ENCODE data around the gene AURKAIP1.

Gene AURKAIP1

DNA sequence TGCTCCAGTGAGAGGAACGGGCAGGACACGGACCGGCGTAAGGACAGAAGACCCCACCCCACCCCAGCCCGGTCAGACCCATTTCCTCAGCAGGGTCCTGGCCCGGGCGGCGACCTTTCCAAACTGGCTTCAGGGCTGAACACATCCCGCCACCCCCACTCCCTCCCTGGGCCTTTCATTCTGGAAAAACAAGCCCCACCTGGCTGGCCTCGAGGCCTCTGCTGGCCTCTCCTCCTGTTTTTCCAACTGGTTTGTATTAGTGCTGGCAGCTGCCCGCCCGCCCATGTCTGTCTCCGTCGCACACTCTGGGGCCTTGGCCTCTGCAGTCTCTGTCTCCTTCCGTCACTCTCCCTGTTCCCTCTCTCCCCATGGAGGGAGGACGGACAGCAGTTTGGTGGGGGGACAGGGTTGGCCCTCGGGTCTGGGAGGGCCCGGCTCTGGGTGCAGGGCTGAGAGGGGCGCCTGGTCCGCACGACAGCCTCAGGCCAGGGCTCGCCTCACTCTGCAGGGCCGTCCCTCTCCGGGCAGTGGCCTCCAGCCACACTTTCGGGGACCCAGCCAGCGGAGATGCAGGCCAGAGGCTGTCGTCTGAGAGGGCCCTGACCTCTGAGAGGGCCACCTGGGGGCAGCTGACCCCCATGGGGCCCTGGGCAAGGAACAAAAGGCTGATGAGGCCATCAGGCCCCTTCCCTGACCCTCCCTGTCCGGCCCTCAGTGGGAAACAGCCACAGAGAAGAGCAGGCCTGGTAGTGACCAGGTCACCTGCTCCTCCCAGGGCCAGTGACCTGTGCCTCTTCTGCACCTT, 15.1 kb downstream of the AURKAIP1 start:
- no peak for DNase-seq

GRCh38 chr1:1359308-1359663, 15.7 kb downstream of the AURKAIP1 start:
- no peak for DNase-seq

- DNase-seq: no peak
These were observed 16.4 kb downstream of the AURKAIP1 start, which contains the start of gene MXRA8 for GRCh38 chr1:1358433-1359271. MXRA8 (minus strand) TSS chr1:1358555; CDS start chr1:1358504, 51 bp downstream.

- DNase-seq: no peak
These were observed 17.1 kb downstream of the AURKAIP1 start for GRCh38 chr1:1357871-1358432.

DNA sequence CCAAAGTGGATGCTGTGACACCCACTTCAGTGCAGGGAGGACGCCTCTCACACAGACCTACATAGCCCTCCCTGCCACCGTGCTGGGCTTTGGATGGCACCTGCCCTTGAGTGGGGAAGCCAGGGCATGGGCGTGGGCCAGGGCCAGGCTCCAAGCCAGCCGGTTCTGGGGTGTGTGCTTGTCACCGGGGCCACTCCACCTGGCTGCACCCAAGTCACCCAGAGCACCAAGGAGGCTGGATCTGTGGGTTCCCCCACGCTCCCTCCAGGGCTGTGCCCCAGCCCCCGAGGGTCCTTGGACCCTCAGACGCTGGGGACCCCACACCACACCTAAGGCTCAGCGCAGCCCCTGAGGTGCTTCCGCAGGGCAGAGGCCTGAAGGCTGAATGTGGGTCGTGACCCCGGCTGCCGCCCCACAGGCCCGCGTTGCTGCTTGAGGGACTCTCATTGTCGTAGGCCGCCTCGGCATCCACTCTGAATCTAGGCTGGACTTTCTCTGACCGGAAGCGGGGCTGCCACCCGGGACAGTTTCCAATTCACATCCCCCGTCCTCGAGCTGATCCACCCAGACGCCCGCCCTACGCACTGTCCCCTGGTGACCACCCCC, 18.1 kb downstream of the AURKAIP1 start:
- DNase-seq: no peak

DNA sequence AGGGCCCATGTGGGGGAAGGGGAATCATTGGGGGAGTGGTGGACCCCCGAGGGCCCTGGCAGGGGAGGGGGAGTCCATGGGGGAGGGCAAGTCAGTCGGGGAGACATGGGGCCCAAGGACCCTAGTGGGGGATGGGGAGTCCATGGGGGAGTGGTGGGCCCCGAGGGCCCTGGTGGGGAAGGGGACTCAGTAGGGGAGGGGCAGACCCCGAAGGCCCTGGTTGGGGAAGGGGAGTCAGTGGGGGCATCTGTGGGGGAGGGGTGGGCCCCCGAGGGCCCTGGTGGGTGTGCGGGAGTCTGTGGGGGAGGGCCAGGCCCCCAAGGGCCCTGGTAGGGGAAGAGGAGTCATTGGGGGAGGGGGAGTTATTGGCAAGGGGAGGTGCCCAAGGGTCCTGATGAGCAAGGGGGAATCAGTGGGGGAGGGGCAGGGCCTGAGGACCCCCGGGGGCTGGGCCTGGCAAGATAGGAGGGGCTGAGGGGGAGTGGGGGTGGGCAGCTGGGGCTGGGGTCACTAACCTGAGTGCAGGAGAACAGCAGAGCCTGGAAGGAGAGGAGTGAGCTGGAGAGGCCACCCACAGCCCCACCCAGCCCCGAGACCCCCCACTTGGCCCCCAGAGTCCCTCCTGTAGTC, 18.7 kb downstream of the AURKAIP1 start:
- no peak for DNase-seq

GRCh38 chr1:1355416-1355815, 19.6 kb downstream of the AURKAIP1 start:
- DNase-seq: no peak

- no peak for DNase-seq
These were observed 20.4 kb downstream of the AURKAIP1 start for GRCh38 chr1:1354271-1355247.

DNA sequence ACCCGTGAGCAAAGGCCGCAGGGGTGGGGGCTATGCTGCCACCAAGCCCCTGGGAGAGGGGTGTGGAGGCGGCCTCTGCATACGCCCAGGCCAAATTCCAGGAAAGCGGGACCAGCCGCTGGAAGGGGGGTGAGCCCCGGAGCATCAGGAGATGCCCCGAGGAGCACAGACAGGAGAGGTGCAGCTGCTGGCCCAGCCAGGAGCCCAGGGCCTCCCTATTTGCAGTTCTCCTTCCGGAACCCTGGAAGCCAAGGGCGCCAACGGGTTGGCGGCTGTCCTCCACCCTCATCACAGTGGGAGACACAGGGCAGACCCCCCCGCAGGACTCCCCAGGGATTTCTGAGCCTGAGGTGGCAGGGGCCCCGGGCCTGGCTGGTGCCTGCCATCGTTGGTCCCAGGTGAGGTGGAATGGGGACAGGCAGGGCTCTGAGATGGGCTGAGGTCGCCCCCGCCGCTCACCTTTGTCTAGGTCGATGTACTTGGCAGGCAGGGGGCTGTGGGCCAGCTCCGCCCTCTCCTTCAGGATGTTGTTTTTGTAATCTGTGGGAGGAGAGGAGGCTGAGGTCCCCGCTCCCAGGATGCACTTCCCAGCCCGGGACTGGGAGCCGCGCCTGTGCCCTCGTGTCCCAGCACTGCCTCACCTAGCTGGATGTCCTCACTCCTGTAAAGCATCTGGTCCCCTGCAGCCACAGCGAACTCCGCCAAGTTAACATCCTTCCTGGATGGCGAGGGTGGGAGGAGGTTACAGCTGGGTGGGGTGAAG, 21.4 kb downstream of the AURKAIP1 start:
- DNase-seq: no peak

GRCh38 chr1:1352786-1353388, 22.1 kb downstream of the AURKAIP1 start:
- no peak for DNase-seq

GRCh38 chr1:1351511-1352427, 23.2 kb downstream of the AURKAIP1 start:
- DNase-seq: no peak

GRCh38 chr1:1349256-1350012, 25.6 kb downstream of the AURKAIP1 start, which contains the start of gene DVL1:
DVL1 (minus strand) TSS chr1:1349418; CDS start chr1:1349065, 353 bp downstream.
- DNase-seq: peak; percentile 80

DNA sequence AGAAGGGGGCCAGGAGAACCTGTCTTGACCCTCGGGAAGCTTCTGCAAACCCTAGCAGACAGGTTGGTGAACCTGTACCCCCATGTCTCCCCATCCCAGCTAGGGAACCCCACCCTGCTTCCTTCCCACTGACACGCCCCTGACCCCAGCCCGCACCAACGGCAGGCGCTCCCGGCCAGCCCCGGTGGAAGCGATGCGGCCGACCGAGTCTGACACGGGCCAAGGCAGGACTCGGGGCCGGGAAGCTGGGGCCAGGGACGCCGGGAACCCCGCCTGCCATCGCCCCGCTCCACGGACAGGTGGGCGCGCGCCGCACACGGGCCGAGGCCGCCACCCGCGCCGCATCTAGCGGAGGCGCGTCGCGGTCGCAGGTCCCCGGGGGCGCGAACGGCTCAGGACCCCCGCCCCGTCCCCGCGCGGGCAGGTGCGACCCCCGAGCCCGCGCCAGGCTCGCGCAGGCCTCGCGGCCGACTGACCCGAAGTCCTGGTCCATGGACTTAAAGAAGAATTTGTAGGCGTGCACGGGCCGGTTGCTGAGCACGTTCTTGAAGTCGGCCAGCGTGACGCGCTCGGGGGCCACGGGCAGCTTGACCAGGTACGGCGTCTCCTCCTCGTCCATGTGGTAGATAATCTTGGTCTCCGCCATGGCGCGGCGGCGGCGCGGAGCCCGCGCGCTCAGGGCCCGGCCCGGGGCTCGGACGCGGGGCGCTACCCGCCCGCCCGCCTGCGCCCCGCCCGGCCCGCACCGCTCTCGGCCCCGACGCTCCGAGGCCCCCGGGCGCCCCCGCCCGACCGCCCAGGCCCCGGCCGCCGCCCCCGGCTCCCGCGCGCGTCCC, 26.4 kb downstream of the AURKAIP1 start:
- DNase-seq: no peak

- no peak for DNase-seq
These were observed 27.2 kb downstream of the AURKAIP1 start for GRCh38 chr1:1347663-1348419.

- no peak for DNase-seq
These were observed 27.9 kb downstream of the AURKAIP1 start for GRCh38 chr1:1347026-1347595.

DNA sequence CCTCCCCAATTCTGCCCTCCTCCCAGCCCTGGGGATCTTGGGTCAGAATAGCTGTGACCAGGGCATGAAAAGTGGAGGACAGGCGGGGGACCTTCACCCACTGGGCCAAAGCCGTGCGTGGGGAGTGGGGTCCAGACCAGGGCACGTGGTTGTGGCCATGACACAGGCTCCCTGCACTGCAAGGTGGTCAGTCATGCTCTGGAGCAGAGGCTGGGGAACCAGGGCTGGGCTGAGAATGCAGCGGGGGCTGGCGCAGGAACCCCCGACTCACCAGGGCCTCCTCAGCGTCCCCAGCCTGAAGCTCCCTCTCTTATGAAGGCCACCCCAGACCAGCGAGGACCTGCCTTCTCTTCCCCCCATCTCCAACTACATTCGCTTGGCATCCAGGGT, 28.5 kb downstream of the AURKAIP1 start:
- no peak for DNase-seq
